Suprapubic skin (tissue), 4 donors: ENCODE data around the gene SENP1. TPM values are rescaled to one million over a fixed set of nuclear protein-coding genes. Genes with fewer than 3 reads are reported as not detected.
A peak's percentile ranks its signal among the peaks of the same experiment; 100 is the strongest.

ENCODE experiments used
- DNase-seq, 2 donors: peaks; one replicate each; pipeline ENCODE4 v3.0.0-alpha.2; 2019; ENCODE audit warnings: low spot score in 2 of 2
- H3K27ac ChIP-seq: fragments of 200-600 bp; sonication (generic); one replicate; pipeline ENCODE4 v1.5.1; 2019
- H3K27me3 ChIP-seq: fragments of 200-600 bp; sonication (generic); one replicate; pipeline ENCODE4 v1.5.1; 2019
- H3K36me3 ChIP-seq: fragments of 200-600 bp; sonication (generic); one replicate; pipeline ENCODE4 v1.5.1; 2019
- H3K4me1 ChIP-seq: fragments of 200-600 bp; sonication (generic); one replicate; pipeline ENCODE4 v1.5.1; 2019
- H3K4me3 ChIP-seq: fragments of 200-600 bp; sonication (generic); one replicate; pipeline ENCODE4 v1.5.1; 2019; ENCODE audit warnings: mild to moderate bottlenecking
- H3K9me3 ChIP-seq: fragments of 200-600 bp; sonication (generic); one replicate; pipeline ENCODE4 v1.5.1; 2019
- EP300 ChIP-seq: sonication (generic); formaldehyde crosslinking; IDR thresholded peaks from one replicate; pipeline ENCODE4 v1.6.1; 2017; ENCODE audit warnings: antibody characterized with exemption
- POLR2A ChIP-seq, 2 donors: fragments of 450-650 bp; IDR thresholded peaks; one replicate each; pipeline ENCODE4 v1.6.1; 2017; ENCODE audit warnings: antibody characterized with exemption in 2 of 2, mild to moderate bottlenecking in 2 of 2, moderate library complexity in 2 of 2
- POLR2AphosphoS5 ChIP-seq, 3 donors: sonication (generic); formaldehyde crosslinking; IDR thresholded peaks; one replicate each; pipeline ENCODE4 v1.6.1; 2017; ENCODE audit warnings: antibody characterized with exemption in 3 of 3
- WGBS: methylation state at CpG from one replicate; pipeline ENCODE4 v1.1.5; 2018; 5-methylcytosine and 5-hydroxymethylcytosine counted together
- total RNA-seq, 4 donors: library from RNA; depleted of rRNA; stranded (reverse); fragments of >200 nt; gene quantifications; one replicate each; pipeline ENCODE4 v1.1.0, GENCODE V29; 2016
- TF ChIP-seq, protein P1 (sequence below), 2 donors: fragments of 200-600 bp in 1 of 2; fragments of 450-650 bp in 1 of 2; sonication (generic) in 1 of 2; IDR thresholded peaks; one replicate each; pipeline ENCODE4 v1.5.1; 2016 to 2019; ENCODE audit warnings: antibody characterized with exemption in 2 of 2, mild to moderate bottlenecking in 1 of 2, moderate library complexity in 1 of 2

The SENP1 gene
- 10 to 100 TPM; 13.5 to 25.5 (median 20.0) TPM for total RNA-seq

GRCh38 chr12:48105867-48106680 lies at the start of gene SENP1:
Gene SENP1 (minus strand): TSS chr12:48106079. CDS start chr12:48101472, 4,607 bp downstream.
- Histone ChIP-seq H3K27ac (peak within 1 kb of the TSS; percentile 95), H3K4me3 (peak within 1 kb of the TSS; percentile 93), H3K36me3 (no peaks in the 10 kb centered on the region), H3K9me3 (no peaks in the 10 kb centered on the region), H3K4me1 (peaks cover 25% of the 10 kb centered on the region), H3K27me3 (no peaks in the 10 kb centered on the region)
- no peak for TF ChIP-seq EP300
- peak in 2 of 3 donors; percentile 48 to 73 for TF ChIP-seq POLR2AphosphoS5 (IDR thresholded peaks at IDR 0.05)
- TF ChIP-seq, protein P1, sequence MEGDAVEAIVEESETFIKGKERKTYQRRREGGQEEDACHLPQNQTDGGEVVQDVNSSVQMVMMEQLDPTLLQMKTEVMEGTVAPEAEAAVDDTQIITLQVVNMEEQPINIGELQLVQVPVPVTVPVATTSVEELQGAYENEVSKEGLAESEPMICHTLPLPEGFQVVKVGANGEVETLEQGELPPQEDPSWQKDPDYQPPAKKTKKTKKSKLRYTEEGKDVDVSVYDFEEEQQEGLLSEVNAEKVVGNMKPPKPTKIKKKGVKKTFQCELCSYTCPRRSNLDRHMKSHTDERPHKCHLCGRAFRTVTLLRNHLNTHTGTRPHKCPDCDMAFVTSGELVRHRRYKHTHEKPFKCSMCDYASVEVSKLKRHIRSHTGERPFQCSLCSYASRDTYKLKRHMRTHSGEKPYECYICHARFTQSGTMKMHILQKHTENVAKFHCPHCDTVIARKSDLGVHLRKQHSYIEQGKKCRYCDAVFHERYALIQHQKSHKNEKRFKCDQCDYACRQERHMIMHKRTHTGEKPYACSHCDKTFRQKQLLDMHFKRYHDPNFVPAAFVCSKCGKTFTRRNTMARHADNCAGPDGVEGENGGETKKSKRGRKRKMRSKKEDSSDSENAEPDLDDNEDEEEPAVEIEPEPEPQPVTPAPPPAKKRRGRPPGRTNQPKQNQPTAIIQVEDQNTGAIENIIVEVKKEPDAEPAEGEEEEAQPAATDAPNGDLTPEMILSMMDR (IDR thresholded peaks at IDR 0.05), result peak; percentile 17 to 23
- TF ChIP-seq POLR2A (IDR thresholded peaks at IDR 0.05), result no peak
- peak; percentile 91 to 93 for DNase-seq
- under 1% methylated on average over 50 of the region's 53 CpGs for WGBS

DNA sequence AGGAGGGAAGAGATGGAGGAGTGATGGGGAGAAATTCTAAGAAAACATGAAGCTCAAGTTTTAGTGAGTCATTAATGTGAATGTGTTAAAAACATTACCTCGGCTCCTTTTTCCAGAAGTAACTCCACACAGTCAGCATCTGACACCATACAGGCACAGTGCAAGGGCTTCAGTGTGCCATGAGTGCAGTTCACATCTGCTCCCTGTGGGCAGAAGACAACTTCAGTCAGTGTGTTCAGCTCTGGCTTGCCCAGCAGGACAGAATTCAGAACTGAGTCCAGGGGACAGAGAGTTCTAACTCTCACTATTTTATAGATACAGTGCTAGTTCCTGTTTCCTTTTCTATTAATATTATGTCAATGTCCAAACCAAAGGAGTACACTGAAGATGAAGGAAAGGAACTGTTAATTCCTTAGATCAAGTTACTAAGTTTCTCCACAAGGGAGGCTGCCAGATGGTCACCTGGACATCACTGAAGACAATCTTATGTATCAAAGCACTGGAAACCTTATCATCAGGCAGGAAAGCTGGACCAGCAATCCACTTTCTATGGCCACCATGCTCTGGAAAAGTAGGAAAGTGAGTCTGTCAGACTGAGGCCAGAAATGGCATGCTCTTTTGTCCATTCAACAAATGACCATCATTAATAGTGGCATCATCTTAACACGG lies 45.4 kb upstream of the SENP1 start:
- no peaks in the 10 kb centered on the region for H3K27me3 ChIP-seq
- no peak overlapping the region for H3K4me3 ChIP-seq
- DNase-seq, result no peak
- peaks cover 73% of the 10 kb centered on the region for H3K36me3 ChIP-seq
- 82% methylated on average over 2 of the region's 2 CpGs for WGBS
- H3K27ac ChIP-seq, result no peak overlapping the region
- H3K9me3 ChIP-seq, result no peaks in the 10 kb centered on the region
- TF ChIP-seq POLR2AphosphoS5 (IDR thresholded peaks at IDR 0.05), result no peak
- no peak for TF ChIP-seq EP300
- TF ChIP-seq POLR2A (IDR thresholded peaks at IDR 0.05), result no peak
- TF ChIP-seq, protein P1 (IDR thresholded peaks at IDR 0.05), result no peak
- H3K4me1 ChIP-seq, result peaks cover 2% of the 10 kb centered on the region

DNA sequence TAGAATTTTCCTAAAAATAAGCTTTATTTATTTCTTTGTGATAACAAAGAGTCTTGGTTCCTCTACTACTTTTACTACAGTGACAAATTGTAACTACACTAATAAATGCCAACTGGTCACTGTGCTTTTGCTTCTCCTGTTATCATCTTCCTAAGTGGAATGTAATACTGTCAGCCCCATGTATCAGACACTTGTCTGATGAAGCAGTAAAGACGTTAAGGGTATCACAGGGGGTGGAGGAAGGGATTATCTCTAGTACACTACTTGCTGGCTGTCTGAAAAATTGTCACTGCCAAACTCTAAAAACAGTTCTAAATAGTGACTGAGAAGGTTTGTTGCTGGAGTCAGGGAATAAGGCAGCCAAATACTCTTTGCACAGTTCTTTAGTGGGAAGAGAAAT lies 40.1 kb upstream of the SENP1 start:
- Histone ChIP-seq H3K27me3 (no peaks in the 10 kb centered on the region), H3K27ac (no peak overlapping the region), H3K9me3 (no peaks in the 10 kb centered on the region), H3K36me3 (peaks cover 91% of the 10 kb centered on the region), H3K4me1 (no peaks in the 10 kb centered on the region), H3K4me3 (no peak overlapping the region)
- TF ChIP-seq EP300 (no peak), POLR2A (IDR thresholded peaks at IDR 0.05) (no peak), POLR2AphosphoS5 (IDR thresholded peaks at IDR 0.05) (no peak)
- TF ChIP-seq, protein P1 (IDR thresholded peaks at IDR 0.05), result no peak
- DNase-seq, result no peak
- 56% methylated on average over 1 of the region's 1 CpG for WGBS

- Histone ChIP-seq H3K9me3 (no peaks in the 10 kb centered on the region), H3K36me3 (peaks cover 91% of the 10 kb centered on the region), H3K27ac (no peak overlapping the region), H3K27me3 (no peaks in the 10 kb centered on the region), H3K4me3 (no peak overlapping the region), H3K4me1 (no peaks in the 10 kb centered on the region)
- WGBS, result 71% methylated on average over 2 of the region's 2 CpGs
- TF ChIP-seq POLR2AphosphoS5 (IDR thresholded peaks at IDR 0.05) (no peak), EP300 (no peak), POLR2A (IDR thresholded peaks at IDR 0.05) (no peak)
- TF ChIP-seq, protein P1 (IDR thresholded peaks at IDR 0.05), result no peak
- DNase-seq, result no peak
These were observed 38.0 kb upstream of the SENP1 start for GRCh38 chr12:48143898-48144297.
